Ovary (tissue), 9 donors: ENCODE measurements around the gene SCN1A. TPM values are rescaled to one million over a fixed set of nuclear protein-coding genes. Genes with fewer than 3 reads are reported as not detected.

ENCODE experiments used
- DNase-seq, 5 donors: peaks; one replicate each; pipeline ENCODE4 v3.0.0-alpha.2; 2019 to 2020
- H3K27ac ChIP-seq, 2 donors: fragments of 200-600 bp; one replicate each; pipeline versions ENCODE4 v1.5.1 to v1.8.0; 2019 to 2022
- H3K27me3 ChIP-seq: fragments of 200-600 bp; one replicate; pipeline ENCODE4 v1.8.0; 2022
- H3K36me3 ChIP-seq: fragments of 200-600 bp; sonication (generic); one replicate; pipeline ENCODE4 v1.5.1; 2019
- H3K4me1 ChIP-seq: one replicate; pipeline ENCODE4 v1.8.1; 2013; ENCODE audit warnings: mild to moderate bottlenecking, moderate library complexity; ENCODE audit not compliant: insufficient read depth
- H3K4me3 ChIP-seq: fragments of 200-600 bp; sonication (generic); one replicate; pipeline ENCODE4 v1.5.1; 2017
- H3K9me3 ChIP-seq, 2 donors: fragments of 200-600 bp in 1 of 2; sonication (generic) in 1 of 2; one replicate each; pipeline versions ENCODE4 v1.5.1 to v1.8.1; 2013 to 2019; ENCODE audit warnings: mild to moderate bottlenecking in 1 of 2, moderate library complexity in 1 of 2
- CTCF ChIP-seq, 3 donors: fragments of 450-650 bp in 2 of 3; fragments of 200-600 bp in 1 of 3; IDR thresholded peaks; one replicate each; pipeline versions ENCODE4 v1.5.1 to v1.8.0; 2016 to 2022; ENCODE audit warnings: antibody characterized with exemption in 3 of 3, mild to moderate bottlenecking in 1 of 3
- EP300 ChIP-seq: sonication (generic); formaldehyde crosslinking; IDR thresholded peaks from one replicate; pipeline ENCODE4 v1.6.1; 2017; ENCODE audit warnings: antibody characterized with exemption
- POLR2A ChIP-seq: fragments of 450-650 bp; IDR thresholded peaks from one replicate; pipeline ENCODE4 v1.6.1; 2017; ENCODE audit warnings: antibody characterized with exemption, mild to moderate bottlenecking, moderate library complexity
- WGBS, 3 donors: extraction: QIAGEN DNeasy Blood & Tissue Kit in 1 of 3; methylation state at CpG; one replicate each; pipeline versions ENCODE4 v1.1.5 to v1.1.7; 2013 to 2017; 5-methylcytosine and 5-hydroxymethylcytosine counted together
- intact Hi-C, 4 donors: fragments of 100-400 bp; cut with DNase I; formaldehyde crosslinking; loops; one replicate each; pipeline versions ENCODE4 v1.11.0 to v1.15.1; 2022 to 2023
- polyA plus RNA-seq, 2 donors: library from polyadenylated mRNA; stranded (reverse); fragments of 200-250 nt in 1 of 2; fragments of 350-450 nt in 1 of 2; fragmentation: Illumina TruSeq in 1 of 2; extraction: RNeasy Lipid Tissue Mini Kit (QIAGEN cat#74804) in 1 of 2; gene quantifications; one replicate each; pipeline ENCODE4 v1.2.3, GENCODE V29; 2013 to 2014
- total RNA-seq, 7 donors: library from RNA; depleted of rRNA in 2 of 7; stranded (reverse); fragments of >200 nt in 2 of 7; fragmentation: NEBNext Ultra II Directional in 3 of 7; extraction: Animal tissue kit (Norgen Biotek cat#: 25700) in 3 of 7; gene quantifications; one replicate each; pipeline versions ENCODE4 v1.1.0 to v1.2.4, GENCODE V29; 2016 to 2023
- donor health status: DM: no; HTN: no; CAD: no; lungs with moderate emphysema.
- donor health status: DM: no; HTN: no; CAD: no.
- donor health status: Bipolar disorder and iron deficiency.
- donor health status: DM: yes; HTN: yes; CAD: no.
- donor health status: DM: no; HTN: no; CAD: no.
- donor health status: DM: yes; HTN: yes; CAD: no.

SCN1A gene
- total and polyA plus RNA-seq, 9 donors = under 0.01 to 5.6 (median 0.34) TPM; not detected in 5

GRCh38 chr2:166091439-166091838 lies 36.4 kb downstream of the SCN1A start:
- no peaks in the 10 kb centered on the region for H3K36me3 ChIP-seq
- TF ChIP-seq CTCF (IDR thresholded peaks at IDR 0.05) = no peak
- TF ChIP-seq EP300 = no peak
- no peak for TF ChIP-seq POLR2A
- WGBS, 3 donors = 38 to 44% (median 43%) methylated on average over 3 of the region's 3 CpGs

GRCh38 chr2:166090908-166091307 lies 36.9 kb downstream of the SCN1A start:
- WGBS, 3 donors = 41 to 61% (median 47%) methylated on average over 5 of the region's 5 CpGs
- TF ChIP-seq POLR2A (no peak), EP300 (no peak), CTCF (IDR thresholded peaks at IDR 0.05) (no peak)
- no peaks in the 10 kb centered on the region for H3K36me3 ChIP-seq
- H3K4me3 ChIP-seq = no peak overlapping the region
- DNase-seq = no peak
- no peaks in the 10 kb centered on the region for H3K27me3 ChIP-seq
- H3K9me3 ChIP-seq = no peaks in the 10 kb centered on the region
- no peaks in the 10 kb centered on the region for H3K4me1 ChIP-seq
- intact Hi-C loops = no loop called here
- no peak overlapping the region for H3K27ac ChIP-seq

More at GRCh38 chr2:166091439-166091838, 36.4 kb downstream of the SCN1A start:
- Histone ChIP-seq H3K4me1 (no peaks in the 10 kb centered on the region), H3K4me3 (no peak overlapping the region), H3K27me3 (no peaks in the 10 kb centered on the region), H3K27ac (no peak overlapping the region), H3K9me3 (no peaks in the 10 kb centered on the region)
- DNase-seq = no peak
- intact Hi-C loops = no loop called here

GRCh38 chr2:166090346-166090745 lies 37.5 kb downstream of the SCN1A start:
- no peak overlapping the region for H3K27ac ChIP-seq
- H3K4me1 ChIP-seq = no peaks in the 10 kb centered on the region
- no peak for DNase-seq
- TF ChIP-seq CTCF (IDR thresholded peaks at IDR 0.05) (no peak), POLR2A (no peak), EP300 (no peak)
- no peaks in the 10 kb centered on the region for H3K27me3 ChIP-seq
- no peak overlapping the region for H3K4me3 ChIP-seq
- intact Hi-C loops = no loop called here
- H3K9me3 ChIP-seq = no peaks in the 10 kb centered on the region
- no peaks in the 10 kb centered on the region for H3K36me3 ChIP-seq
- WGBS, 3 donors = 79 to 80% (median 79%) methylated on average over 2 of the region's 2 CpGs

- TF ChIP-seq POLR2A (no peak), CTCF (IDR thresholded peaks at IDR 0.05) (no peak), EP300 (no peak)
- intact Hi-C loops = no loop called here
Measured at GRCh38 chr2:166088634-166089033, 39.2 kb downstream of the SCN1A start.

GRCh38 chr2:166084301-166084700 lies 43.5 kb downstream of the SCN1A start:
- Histone ChIP-seq H3K4me3 (no peak overlapping the region), H3K9me3 (no peaks in the 10 kb centered on the region), H3K4me1 (no peaks in the 10 kb centered on the region), H3K36me3 (no peaks in the 10 kb centered on the region), H3K27ac (no peak overlapping the region), H3K27me3 (no peaks in the 10 kb centered on the region)
- intact Hi-C loops = no loop called here
- TF ChIP-seq CTCF (IDR thresholded peaks at IDR 0.05) (no peak), EP300 (no peak), POLR2A (no peak)
- no peak for DNase-seq

More at GRCh38 chr2:166088634-166089033, 39.2 kb downstream of the SCN1A start:
- 82 to 86% (median 83%) methylated on average over 3 of the region's 3 CpGs for WGBS, 3 donors
- H3K27me3 ChIP-seq = no peaks in the 10 kb centered on the region
- no peak overlapping the region for H3K27ac ChIP-seq
- H3K4me1 ChIP-seq = no peaks in the 10 kb centered on the region
- H3K9me3 ChIP-seq = no peaks in the 10 kb centered on the region
- DNase-seq = no peak
- no peak overlapping the region for H3K4me3 ChIP-seq
- H3K36me3 ChIP-seq = no peaks in the 10 kb centered on the region
